Activated CD8-positive, alpha-beta memory T cell treated with anti-CD3 and anti-CD28 coated beads for 1 hour (primary cell): ENCODE measurements around the gene C1orf159.
"Not testable (repeated sequence)": the region's sequence is repeated elsewhere in the genome, so short reads cannot be mapped to it uniquely, and the experiment has no call there.

Experiments used
- DNase-seq, 2 donors: peaks; one replicate each; pipeline ENCODE4 v3.0.0-alpha.2; 2020; ENCODE audit warnings: low read depth in 1 of 2; ENCODE audit errors: extremely low read depth in 1 of 2

Gene C1orf159

DNA sequence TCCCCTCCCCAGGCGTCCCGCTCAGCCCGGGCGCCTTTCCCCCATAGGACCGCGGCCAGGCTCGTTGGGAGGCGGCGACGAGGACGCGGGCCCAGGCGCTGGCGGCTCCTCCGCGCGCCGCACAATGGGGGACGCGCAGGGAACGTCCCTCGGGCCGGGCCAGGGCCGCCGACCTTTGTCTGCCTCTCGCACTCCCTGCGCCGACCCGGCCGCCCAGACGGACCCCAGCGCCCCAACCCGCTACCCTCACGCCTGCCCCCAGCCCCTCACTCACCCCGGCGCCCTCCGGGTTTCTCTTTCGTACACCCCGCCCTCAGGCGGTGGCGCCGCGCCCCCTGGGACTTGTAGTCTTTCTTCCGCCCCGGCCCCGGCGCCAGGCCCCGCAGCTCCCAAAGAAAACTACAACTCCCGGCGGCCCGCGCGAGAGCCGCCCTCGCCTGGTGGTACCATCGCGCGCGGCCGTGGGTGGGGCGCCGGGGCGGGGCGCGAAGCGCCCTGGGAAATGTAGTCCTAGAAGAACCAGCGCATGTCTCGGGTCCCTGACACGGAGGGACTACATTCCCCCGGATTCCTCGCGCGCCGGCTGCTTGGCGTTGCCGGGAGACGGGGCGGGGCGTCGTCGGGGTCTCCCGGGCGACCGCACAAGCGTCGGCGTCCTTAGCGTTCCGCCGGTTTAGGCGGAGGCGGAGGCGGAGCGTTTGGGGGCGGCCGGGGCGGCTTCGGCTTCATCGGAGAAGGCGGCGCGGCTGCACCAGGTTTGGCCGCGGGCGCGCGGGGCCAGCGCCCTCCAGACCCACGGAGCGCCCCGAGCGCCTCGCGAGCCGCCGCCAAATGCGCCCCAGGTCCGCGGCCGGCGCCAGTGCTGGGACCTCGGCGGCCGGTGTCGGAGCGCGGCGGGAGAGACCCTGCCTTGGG, at the start of gene C1orf159:
Gene C1orf159, minus strand, starts transcription at position 304 of the 915 bp plus-strand sequence. CDS start 24,546 bp downstream, outside the sequence.
- peak; percentile 93 to 99 for DNase-seq

DNA sequence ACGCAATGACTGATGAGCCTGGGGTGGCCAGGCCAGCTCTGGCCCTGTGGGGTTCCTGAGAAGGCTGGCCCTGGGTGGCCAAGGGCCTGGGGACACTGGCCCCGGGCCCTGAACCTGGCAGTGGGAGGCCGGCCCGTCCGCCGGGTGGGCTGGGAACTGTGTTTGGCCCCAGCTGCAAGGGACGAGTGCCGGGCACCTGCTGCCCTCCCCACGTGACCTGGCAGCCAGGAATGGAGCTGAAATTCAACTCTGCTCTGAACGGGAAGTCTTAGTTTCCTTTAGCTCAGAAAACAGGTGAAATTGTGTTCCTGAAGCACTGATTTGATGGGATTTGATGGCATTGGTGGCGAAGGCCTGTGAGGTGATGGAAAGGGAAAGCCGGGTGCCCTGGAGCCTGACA, 49.6 kb upstream of the C1orf159 start:
- DNase-seq = no peak

DNA sequence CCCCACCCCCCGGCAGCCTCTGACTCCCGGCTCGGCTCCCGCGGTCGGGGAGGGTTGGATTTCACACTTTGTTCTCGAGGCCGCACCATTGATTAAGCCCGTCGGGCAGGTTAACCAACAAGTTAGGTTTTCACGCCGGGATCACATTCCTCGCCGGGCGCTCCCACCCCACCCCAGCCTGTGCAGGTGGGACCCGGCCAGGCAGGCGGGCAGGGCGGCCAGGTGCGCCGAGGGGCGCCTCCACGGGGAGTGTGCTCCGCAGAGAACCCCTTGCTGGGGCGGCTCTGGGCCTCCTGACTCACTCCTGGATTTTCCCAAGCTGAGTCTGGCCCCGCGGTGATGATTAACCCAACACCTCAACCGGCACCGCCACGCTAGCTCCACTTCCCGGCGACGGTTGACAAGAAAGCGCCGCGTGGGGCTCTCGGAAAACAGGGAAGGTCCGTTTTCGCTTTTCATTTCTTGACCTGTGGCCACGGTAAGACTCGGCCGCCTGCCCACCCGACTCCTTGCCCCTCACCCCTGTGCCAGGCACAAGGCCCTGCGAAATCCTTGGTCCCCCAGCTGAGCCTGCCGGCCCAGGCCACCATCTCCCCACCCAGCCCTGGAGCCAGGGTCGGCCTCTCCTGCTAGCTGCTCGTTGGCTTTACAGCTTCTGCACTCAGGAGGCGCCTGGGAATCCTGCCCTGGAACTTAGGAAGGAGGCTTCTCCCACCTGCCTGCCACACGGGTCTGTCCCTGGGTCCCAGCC, 49.0 kb upstream of the C1orf159 start:
- DNase-seq = no peak

DNA sequence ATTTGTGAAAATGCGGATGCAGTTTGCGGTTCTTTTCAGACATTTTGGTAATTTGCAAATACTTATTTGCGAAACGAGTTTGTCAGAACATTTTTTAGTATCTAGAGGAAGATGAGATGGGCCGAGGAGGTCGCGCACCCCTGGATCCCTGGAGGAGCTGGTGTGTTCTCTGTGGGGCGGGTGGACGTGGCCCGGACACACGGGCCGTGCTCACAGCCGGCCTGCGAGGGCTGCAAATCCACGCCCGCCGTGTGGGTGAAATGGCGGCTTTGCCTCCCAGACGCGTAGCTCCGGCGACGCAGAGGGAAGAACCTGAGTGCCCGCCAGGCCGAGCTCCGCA, 48.4 kb upstream of the C1orf159 start:
- no peak for DNase-seq

DNA sequence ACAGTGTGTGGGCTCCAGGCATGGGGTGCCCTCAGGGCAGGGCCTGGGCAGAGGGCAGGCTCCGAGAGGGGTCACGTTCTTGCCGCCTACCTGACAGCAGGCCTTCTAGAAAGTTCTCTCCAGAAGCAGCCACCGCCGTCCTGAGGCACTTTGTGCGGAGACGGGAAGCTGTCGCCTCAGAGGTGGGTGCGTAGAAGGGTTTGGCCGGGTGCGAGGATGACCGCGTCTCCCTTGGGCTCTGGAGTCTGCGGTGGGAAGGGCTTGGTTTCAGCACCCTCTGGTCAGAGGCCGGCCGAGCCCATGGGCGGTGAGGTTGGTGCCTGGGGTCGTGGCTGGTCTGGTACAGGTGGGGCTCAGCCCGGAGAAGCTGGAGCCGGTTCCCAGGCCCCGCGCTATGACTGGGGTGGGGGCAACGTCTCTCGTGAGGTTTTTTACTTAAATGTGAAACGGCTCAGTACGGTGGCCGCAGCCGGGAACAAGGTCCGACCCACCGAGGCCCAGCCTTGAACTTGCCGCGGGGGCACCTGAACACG, 47.7 kb upstream of the C1orf159 start:
- no peak for DNase-seq

DNA sequence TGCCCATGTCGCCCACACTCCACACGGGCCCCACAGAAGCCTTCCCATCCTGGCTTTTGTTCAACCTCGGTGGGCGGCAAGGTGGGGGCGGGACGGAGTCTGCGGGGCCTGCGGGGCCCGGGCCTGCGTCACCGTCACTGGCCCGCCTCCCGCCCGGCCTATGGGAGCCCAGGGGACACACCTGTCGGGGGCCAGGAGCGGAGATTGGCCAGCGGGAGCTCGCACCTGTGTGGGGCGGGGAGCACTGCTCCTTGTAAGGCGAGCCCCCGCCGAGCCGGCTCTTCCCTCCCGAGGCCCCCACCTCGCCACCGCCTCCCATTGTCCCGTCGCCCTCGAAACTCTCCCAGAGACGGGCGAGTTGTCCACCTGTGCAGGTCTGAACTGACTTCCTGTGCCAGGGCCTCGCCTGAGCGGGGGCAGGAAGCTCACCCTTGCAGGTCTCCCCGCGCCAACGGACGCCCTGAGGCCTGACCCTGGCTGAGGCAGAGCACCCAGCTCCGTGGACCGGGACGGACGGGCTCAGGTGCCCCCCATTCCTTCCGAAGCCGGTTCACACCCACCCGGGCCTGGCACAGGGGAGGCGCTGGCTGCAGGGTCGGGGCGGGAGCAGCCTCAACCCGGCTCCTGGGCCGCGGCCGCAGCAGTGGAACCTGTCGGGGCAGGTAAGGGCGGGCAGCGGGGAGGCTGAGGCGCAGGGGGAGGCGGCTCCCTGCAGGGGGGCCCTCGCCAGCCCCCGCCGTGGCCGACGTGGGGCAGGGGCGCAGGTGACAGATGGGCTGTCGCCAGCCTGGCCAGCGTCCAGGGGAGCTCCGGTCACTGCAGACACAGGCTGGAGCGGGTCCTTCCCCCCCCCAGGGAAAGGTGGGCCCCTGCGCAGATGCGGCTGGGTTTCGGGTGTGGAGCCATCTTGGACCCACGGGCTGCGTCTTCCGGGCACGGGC, 47.0 kb upstream of the C1orf159 start:
- no peak for DNase-seq

DNA sequence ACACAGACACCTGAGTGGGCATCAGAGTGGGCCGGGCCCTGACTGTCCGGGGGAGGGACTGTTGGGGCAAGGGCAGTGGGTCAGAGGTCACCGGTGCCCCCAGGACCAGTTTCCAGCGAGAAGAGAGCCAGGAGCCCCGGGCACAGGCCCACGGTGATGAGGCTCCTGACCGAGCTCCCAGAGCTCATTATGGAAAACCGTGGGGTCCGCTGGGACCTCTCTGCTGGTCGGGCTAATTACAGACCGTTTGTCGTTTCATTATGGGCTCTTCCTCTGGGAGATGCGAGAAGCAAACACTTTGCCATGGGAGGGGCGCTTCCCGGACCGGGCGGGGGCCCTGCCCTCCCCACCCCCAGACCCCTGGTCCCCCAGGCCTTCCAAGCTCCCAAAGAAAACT, 45.8 kb upstream of the C1orf159 start:
- no peak for DNase-seq

DNA sequence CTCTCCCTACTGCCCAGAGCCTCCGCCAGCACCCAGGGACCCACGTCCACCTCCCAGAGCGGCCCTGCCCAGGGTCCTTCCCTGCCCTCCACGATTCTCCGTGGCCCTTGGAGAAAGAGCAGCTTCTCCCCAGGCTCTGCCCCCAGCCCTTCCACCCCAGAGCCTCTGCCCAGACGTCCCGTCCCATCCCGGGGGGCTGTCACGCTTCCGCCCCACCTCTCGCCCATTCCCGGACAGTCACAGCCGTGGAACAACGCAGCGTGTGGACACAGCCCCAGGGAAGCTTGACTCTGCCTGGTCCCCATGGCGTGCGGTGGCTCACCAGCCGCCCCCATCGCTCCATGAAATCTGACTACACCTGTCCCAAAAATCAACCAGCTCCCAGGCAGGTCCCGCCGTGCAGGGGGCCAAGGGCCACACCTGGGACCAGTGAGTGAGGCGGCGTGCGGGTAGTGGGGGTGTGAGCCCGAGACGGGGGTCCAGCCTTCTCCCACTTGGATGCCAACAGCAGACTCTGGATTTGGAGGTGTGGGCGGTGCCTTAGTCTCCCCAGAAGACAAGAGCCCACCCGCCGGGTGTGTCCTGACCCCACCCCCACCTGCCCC, 45.3 kb upstream of the C1orf159 start:
- DNase-seq = no peak

DNA sequence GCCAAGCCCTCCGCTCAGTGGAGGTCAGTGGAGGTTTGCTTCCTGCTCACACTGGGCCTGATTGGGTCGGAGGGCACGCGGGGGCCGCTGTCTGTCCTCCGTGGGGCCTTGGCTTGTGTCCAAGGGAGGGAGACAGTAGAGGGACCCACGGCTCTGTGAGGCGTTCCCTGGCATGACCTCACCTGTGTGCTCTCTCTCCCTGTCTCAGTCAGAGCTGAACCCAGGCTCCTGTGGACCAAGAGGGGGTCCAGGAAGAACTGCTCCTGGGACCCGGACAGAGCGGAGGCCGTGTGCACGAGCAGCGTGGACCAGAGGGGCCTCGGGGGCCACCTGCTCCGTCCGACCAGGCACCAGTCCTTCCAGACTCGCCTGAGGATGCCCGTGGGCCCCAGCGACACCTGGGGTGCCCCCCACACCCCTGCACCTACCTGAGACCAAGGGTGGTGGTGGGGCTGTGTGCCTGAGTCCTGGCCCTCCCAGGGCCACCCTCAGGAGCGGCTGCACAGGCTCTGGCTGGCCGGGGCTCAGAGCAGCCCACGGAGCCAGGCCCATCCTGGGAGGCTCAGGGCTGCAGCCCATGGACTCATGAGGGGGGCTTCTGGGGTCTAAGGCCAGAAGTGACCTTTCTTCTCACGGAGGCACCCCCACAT, 44.5 kb upstream of the C1orf159 start:
- DNase-seq = no peak

DNA sequence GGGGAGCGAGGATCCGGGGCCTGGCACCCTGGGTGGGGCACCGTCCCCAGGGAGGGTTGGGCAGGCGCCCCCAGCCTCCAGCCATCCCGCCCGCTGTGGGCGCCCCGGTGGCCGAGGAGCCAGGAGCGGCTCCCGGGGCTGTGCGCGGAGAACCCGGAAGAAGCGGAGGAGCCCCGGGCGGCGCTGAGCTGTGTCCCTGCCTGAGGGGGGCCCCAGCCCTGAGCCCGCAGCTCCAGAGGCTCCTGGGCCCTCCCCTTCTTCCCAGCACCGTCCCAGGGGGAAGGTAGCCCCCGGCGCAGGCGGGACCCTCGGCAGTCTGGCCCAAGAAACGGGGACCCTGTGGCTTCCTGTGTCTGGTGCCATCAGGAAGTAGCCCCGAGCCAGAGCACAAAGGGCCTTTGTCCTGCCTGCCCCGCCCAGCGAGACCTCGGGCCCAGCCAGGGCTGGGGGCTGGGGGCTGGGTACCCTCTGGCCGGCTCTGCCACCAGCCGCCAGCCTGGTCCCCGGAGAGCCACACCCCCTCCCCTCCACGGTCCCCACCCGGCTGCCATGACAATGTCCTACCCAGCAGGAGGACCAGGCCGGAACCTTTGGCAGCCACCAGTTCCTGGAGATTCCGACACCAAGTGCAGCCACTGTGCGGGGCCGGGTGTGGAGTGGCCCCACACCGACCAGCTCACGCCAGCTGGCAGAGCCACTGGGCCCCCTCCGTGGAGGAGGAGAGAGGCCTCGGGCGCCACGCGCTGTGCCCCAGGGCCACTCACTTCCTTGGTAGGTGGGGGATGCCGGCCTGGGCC, 42.2 kb upstream of the C1orf159 start:
- no peak for DNase-seq

DNA sequence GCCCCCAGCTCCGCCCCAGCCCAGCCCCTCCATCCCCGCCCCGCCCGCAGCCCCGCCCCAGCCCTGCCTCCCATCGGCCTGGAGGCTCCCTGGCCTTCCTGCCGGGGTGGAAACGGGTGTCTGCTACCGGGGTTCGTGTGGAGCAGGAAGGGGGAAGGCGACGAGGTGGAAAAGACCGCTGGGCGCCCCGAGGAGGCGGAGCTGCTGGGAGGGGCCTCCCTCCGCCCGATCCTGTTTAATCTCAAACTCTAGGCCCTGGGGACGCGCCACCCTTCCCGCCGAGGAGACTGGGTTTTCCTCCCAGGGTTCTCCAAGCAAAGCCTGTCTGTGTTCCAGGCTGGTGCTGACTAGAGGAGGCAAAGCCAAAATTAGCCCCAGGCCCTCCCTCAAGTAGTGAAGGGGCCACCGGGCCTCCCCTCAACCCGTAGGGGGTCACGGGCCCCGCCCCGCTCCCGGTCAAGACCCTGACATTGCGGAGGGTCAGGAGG, 41.6 kb upstream of the C1orf159 start:
- DNase-seq = peak in 1 of 2 donors; percentile 37

DNA sequence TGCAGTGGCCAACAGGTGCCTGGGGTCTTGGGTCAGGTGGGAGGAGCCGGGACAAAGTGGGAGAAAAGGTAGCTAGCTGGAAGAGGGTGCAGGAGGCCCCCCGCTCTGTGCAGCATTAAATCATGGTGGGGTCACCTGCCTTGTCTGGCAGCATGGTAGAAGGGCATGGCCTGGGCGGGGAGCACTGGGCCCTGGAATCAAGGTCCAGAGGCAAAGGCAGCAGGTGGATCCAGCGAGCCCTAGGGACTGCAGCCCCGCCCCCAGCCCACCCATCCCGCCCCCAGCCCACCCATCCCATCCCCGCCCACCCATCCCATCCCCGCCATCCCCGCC, 41.1 kb upstream of the C1orf159 start:
- DNase-seq = no peak

DNA sequence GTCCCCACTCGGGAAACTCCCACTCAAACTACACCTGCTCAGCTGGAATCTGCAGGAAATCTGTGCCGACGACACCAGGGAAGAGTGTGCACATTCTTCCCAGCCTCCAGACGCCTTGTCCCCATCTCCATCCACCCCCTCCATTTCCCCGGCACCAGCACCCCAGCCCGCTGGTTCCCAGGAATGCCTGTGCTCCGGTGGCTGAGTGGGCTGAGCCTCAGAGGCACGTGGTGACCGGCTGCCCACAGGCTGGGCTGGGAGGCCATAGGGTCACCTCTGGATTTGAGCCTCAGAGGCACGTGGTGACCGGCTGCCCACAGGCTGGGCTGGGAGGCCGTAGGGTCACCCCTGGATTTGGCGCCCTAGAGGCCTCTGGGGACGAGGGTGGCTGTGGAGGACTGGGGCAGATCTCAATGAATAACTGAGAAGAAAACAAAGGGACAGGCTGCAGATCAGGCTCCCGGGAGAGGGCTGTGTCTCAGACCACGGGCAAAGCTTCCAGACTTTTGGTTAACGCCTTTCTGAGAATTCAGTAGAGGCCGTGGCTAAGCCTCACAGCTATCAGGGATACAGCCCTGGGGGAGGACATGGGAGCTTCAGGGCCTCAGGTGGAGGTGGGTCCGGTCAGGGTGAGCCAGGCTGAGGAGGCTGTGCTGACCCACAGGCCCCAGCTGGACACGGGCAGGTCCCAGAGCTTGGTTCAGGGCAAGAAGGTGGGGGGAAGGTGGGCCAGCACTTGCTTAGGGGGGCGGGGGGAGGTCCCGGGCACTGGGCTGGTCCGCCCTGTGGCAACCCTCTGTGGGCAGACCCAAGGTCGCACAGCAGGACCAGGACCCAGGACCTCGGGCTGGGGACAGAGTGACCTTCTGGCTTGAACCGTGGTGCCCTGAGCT, 40.5 kb upstream of the C1orf159 start:
- no peak for DNase-seq

DNA sequence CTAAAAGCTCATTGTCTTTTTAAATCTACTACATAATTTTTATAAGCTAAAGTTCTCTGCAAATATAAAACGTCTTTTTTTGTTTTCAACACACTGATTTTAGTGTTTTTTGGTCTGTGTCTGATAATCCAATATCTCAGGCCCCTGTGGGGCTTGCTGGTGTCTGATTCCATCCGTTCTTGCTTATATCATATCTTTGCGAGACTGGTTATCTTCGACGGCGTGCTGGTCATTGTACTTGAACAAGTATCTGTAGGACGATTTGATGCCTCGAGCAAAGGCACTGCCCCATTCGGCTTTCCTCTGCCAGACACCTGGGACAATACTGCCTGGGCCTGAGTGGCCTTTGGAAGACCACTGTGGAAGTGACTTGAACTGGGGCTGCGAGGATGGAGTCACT, 39.4 kb upstream of the C1orf159 start:
- no peak for DNase-seq

DNA sequence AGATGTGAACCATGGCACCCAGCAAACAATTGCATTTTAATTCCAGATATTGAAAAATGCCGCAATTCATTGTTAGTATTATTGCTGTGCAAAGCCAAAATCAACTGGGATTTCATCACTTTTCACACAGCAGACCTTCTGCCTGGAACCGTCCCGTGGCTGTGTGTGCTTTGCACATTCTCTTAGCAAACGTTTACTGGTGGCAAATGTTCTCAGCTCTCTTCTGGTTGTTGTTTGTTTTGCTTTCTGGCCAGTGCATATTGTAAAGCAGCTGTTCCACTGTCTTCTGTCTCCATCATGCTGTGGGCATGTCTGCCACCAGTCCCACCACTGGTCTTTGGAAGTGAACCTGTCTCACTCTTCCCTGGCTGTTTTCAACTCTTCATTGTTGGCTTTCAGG, 38.0 kb upstream of the C1orf159 start:
- DNase-seq = no peak

DNA sequence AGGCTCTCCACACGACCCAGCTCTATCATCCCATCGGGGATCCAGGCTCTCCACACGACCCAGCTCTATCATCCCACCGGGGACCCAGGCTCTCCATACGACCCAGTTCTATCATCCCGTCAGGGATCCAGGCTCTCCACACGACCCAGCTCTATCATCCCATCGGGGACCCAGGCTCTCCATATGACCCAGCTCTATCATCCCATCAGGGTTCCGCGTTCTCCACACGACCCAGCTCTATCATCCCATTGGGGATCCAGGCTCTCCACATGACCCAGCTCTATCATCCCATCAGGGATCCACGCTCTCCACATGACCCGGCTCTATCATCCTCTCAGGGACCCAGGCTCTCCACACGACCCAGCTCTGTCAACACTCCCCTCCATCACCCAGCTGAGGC, 37.3 kb upstream of the C1orf159 start:
- not testable (repeated sequence) for DNase-seq

DNA sequence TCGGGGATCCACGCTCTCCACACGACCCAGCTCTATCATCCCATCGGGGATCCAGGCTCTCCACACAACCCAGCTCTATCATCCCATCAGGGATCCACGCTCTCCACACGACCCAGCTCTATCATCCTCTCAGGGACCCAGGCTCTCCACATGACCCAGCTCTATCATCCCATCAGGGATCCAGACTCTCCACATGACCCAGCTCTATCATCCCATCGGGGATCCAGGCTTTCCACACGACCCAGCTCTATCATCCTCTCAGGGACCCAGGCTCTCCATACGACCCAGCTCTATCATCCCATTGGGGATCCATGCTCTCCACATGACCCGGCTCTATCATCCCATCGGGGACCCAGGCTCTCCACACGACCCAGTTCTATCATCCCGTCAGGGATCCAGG, 36.5 kb upstream of the C1orf159 start:
- not testable (repeated sequence) for DNase-seq

DNA sequence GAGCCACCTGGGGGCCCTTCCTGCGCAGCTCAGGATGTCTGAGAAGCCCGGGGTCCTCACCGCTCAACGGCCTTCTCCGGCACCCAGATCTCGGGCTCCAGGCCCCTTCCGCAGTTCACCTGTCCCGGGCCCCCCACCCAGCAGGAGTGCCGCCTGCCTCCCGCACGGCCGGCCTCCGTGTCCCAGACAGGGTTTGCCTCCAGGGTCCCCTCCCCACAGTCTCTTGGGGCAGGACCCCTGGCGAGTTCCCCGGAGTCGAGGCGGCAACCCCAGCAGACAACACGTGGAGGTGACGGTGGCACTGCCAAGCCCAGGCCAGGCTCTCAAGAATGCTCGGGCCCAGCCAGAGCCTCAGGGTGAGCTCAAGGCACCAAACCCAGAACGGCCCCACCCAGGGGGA, 35.4 kb upstream of the C1orf159 start:
- no peak for DNase-seq
